PC-9 (cell line): Measurements from ENCODE around the gene PDE11A. TPM values are rescaled to one million over a fixed set of nuclear protein-coding genes. Genes with fewer than 3 reads are reported as not detected.

Experiments used
- BruUV-seq: library from RNA; stranded (reverse); fragments of 400-500 nt; replicated peaks from 2 replicates; lab custom pipeline; 2021; lab: Mats Ljungman, UMichigan
- CTCF ChIA-PET: fragments of 300-600 bp; sonication (Branson Sonifier 250); formaldehyde crosslinking; loops from one replicate; lab custom pipeline; 2022; ENCODE audit warnings: antibody characterized with exemption; lab: Charles Lee
- POLR2A ChIA-PET: fragments of 300-600 bp; sonication (Branson Sonifier 250); formaldehyde crosslinking; loops from one replicate; lab custom pipeline; 2022; ENCODE audit warnings: antibody characterized with exemption; ENCODE audit not compliant: unreplicated experiment; lab: Charles Lee
- DNase-seq, 2 experiments: peaks; one replicate each; pipeline versions ENCODE4 v3.0.0 to v3.0.0-alpha.2; 2015 to 2022; ENCODE audit warnings: mixed read lengths in 1 of 2
- H2AFZ ChIP-seq: fragments of 200-600 bp; sonication (generic); 2 replicates; pipeline ENCODE4 v1.8.1; 2017; ENCODE audit warnings: antibody characterized with exemption
- H3F3A ChIP-seq: fragments of 200-600 bp; sonication (generic); 2 replicates; pipeline ENCODE4 v1.8.1; 2017; ENCODE audit warnings: antibody characterized with exemption, mild to moderate bottlenecking, low read depth; ENCODE audit not compliant: insufficient read depth
- H3K27ac ChIP-seq: fragments of 200-600 bp; sonication (generic); 2 replicates; pipeline ENCODE4 v1.6.1; 2016; ENCODE audit warnings: mixed run types
- H3K27me3 ChIP-seq: fragments of 200-600 bp; sonication (generic); 2 replicates; pipeline ENCODE4 v1.6.1; 2016; ENCODE audit warnings: low read depth, mixed run types; ENCODE audit not compliant: insufficient read depth
- H3K36me3 ChIP-seq: fragments of 200-600 bp; sonication (generic); 2 replicates; pipeline ENCODE4 v1.6.1; 2016; ENCODE audit warnings: low read depth, mixed run types
- H3K4me1 ChIP-seq: fragments of 200-600 bp; sonication (generic); replicated peaks from 2 replicates; pipeline ENCODE4 v1.6.1; 2016; ENCODE audit warnings: mixed run types; ENCODE audit not compliant: insufficient read depth
- H3K4me2 ChIP-seq: fragments of 200-600 bp; sonication (generic); 2 replicates; pipeline ENCODE4 v1.6.1; 2017; ENCODE audit warnings: mixed run types
- H3K4me3 ChIP-seq: fragments of 200-600 bp; sonication (generic); 2 replicates; pipeline ENCODE4 v1.6.1; 2016; ENCODE audit warnings: mixed run types
- H3K79me2 ChIP-seq: fragments of 200-600 bp; sonication (generic); 2 replicates; pipeline ENCODE4 v1.6.1; 2017; ENCODE audit warnings: low read depth, mixed run types
- H3K9me2 ChIP-seq: fragments of 200-600 bp; sonication (generic); 2 replicates; pipeline ENCODE4 v1.8.1; 2017; ENCODE audit warnings: mild to moderate bottlenecking; ENCODE audit not compliant: insufficient read depth
- H3K9me3 ChIP-seq: fragments of 200-600 bp; sonication (generic); 2 replicates; pipeline ENCODE4 v1.8.1; 2016; ENCODE audit warnings: low read depth; ENCODE audit not compliant: insufficient read depth
- H4K20me1 ChIP-seq: fragments of 200-600 bp; sonication (generic); 2 replicates; pipeline ENCODE4 v1.8.1; 2017; ENCODE audit not compliant: insufficient read depth
- EZH2 ChIP-seq: fragments of 200-600 bp; sonication (generic); IDR thresholded peaks from 2 replicates; pipeline ENCODE4 v1.8.0; 2017; ENCODE audit warnings: antibody characterized with exemption, low read depth
- intact Hi-C: fragments of 100-400 bp; cut with micrococcal nuclease; formaldehyde crosslinking; loops from one replicate; pipeline ENCODE4 v1.10.0; 2022; ENCODE audit not compliant: unreplicated experiment
- total RNA-seq: library from RNA; stranded (reverse); gene quantifications from 2 replicates; pipeline ENCODE4 v1.2.3, GENCODE V29; 2021
- TF ChIP-seq, protein P1 (sequence below): fragments of 200-600 bp; sonication (generic); conservative IDR thresholded peaks from 2 replicates; pipeline ENCODE4 v1.6.1; 2017; ENCODE audit warnings: mixed run types, antibody characterized with exemption, mild to moderate bottlenecking, moderate library complexity

Gene PDE11A
- total RNA-seq, 1 experiment from 2014 or later = 1.4 TPM

DNA sequence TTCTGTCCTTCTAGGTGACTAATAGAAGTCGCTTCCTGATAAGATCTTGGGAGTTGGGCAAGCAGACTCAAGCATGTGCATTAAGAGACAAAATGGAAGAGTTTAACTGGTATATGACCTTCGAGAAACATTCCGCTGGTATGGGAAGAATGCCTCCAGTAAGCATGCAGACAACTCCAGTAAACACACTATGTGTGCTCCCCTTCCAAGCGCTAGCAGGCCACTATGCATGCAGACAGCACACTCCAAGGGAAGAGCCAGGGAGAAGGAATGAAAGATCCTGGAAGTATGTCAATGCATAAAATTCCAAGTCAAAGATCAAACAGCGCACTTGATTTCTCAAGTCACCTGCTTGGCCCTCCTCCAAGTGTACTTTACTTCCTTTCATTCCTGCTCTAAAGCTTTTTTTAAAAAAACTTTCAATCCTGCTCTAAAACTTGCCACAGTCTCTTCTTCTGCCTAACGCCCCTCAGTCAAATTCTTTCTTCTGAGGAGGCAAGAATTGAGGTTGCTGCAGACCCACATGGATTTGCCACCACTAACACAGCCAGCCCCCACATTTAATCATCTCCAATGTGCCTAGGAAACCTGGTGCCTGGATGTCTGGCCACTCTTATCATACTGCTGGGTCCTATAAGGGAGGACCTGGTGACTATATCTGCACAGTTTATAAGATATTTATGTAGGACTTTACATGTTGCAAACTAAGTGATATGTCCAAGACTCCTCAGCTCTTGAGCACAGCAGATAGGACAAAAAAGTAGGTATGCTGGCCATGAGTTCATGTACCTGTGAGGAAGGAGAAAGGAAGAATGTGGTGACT, 239.8 kb downstream of the PDE11A start:
- no peaks in the 10 kb centered on the region for H3K36me3 ChIP-seq
- TF ChIP-seq EZH2 = no peak
- TF ChIP-seq, protein P1, sequence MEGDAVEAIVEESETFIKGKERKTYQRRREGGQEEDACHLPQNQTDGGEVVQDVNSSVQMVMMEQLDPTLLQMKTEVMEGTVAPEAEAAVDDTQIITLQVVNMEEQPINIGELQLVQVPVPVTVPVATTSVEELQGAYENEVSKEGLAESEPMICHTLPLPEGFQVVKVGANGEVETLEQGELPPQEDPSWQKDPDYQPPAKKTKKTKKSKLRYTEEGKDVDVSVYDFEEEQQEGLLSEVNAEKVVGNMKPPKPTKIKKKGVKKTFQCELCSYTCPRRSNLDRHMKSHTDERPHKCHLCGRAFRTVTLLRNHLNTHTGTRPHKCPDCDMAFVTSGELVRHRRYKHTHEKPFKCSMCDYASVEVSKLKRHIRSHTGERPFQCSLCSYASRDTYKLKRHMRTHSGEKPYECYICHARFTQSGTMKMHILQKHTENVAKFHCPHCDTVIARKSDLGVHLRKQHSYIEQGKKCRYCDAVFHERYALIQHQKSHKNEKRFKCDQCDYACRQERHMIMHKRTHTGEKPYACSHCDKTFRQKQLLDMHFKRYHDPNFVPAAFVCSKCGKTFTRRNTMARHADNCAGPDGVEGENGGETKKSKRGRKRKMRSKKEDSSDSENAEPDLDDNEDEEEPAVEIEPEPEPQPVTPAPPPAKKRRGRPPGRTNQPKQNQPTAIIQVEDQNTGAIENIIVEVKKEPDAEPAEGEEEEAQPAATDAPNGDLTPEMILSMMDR = no peak
- no peak overlapping the region for H3K4me2 ChIP-seq
- H3K27me3 ChIP-seq = no peaks in the 10 kb centered on the region
- CTCF ChIA-PET = no interaction called here
- H3F3A ChIP-seq = no peaks in the 10 kb centered on the region
- no peak overlapping the region for H3K4me3 ChIP-seq
- H2AFZ ChIP-seq = no peak overlapping the region
- no peaks in the 10 kb centered on the region for H3K9me2 ChIP-seq
- no peak for DNase-seq
- no peaks in the 10 kb centered on the region for H3K79me2 ChIP-seq
- no peak overlapping the region for H3K27ac ChIP-seq
- POLR2A ChIA-PET = no interaction called here
- H4K20me1 ChIP-seq = no peaks in the 10 kb centered on the region
- no peaks in the 10 kb centered on the region for H3K4me1 ChIP-seq
- no peaks in the 10 kb centered on the region; the same call in 1 of the 2 replicates for H3K9me3 ChIP-seq
- intact Hi-C loops = no loop called here
- BruUV-seq = no TSS peak

DNA sequence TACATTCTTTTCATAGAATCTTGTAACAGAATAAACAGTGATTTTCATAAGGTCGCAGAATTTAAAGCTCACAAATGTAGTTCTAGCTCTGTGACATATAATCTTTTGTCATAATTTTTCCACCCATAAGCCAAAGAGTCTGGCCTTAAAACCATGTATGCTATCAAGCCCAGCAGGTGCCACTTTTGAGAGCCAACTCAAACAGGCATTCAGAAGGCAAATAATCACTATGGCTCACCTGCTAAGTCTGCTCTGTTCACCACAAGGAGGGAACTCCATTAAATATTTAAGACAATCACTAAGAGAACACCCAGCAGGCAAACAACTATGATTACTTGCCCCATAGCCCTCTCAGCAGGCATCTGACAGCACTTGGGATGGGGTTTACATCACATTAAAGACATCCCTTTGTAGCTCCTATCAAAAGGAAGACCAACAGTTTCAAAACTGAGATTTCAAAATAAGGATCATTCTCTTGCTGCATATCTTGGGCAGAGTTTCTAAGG, 241.6 kb downstream of the PDE11A start:
- Histone ChIP-seq H3K4me1 (no peaks in the 10 kb centered on the region), H3K4me3 (no peak overlapping the region), H3K27me3 (no peaks in the 10 kb centered on the region), H3K9me3 (no peaks in the 10 kb centered on the region), H3K4me2 (no peak overlapping the region), H3K9me2 (no peaks in the 10 kb centered on the region), H3K36me3 (no peaks in the 10 kb centered on the region), H3F3A (no peaks in the 10 kb centered on the region), H3K79me2 (no peaks in the 10 kb centered on the region), H4K20me1 (no peaks in the 10 kb centered on the region), H2AFZ (no peak overlapping the region), H3K27ac (no peak overlapping the region)
- TF ChIP-seq EZH2 = no peak
- intact Hi-C loops = no loop called here
- ChIA-PET CTCF (no interaction called here), POLR2A (interaction anchor here (0.6 kb wide), 1 partner anchor 285 kb away, joined by 3 read pairs; no protein-coding TSS in a partner anchor)
- BruUV-seq = no TSS peak
- DNase-seq = no peak

DNA sequence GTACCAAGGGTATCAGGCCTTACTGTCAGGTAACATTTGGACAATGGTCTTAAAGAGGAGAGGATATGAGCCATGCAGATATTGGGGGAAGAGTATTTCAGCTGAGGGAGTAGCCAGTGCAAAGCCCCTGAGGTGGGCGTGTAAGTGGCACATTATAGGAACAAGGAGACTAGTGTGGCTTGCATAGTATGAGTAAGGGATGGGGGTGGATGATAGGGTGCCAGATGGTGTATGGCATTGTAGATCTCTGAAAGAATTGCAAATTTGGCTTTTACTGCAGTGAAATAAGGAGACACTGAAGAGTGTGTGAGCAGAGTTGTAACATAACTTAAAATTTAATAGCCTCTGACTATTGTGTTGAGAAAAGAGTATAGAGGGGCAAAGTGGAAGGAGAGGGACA, 244.0 kb downstream of the PDE11A start:
- Histone ChIP-seq H3K36me3 (no peaks in the 10 kb centered on the region), H3F3A (no peaks in the 10 kb centered on the region), H3K79me2 (no peaks in the 10 kb centered on the region), H3K4me2 (no peak overlapping the region), H3K27ac (no peak overlapping the region), H3K9me2 (no peaks in the 10 kb centered on the region), H3K9me3 (no peaks in the 10 kb centered on the region), H2AFZ (no peak overlapping the region), H4K20me1 (no peaks in the 10 kb centered on the region), H3K27me3 (no peaks in the 10 kb centered on the region), H3K4me3 (no peak overlapping the region), H3K4me1 (no peaks in the 10 kb centered on the region)
- POLR2A ChIA-PET = interaction anchor here (0.6 kb wide), 1 partner anchor 17 kb away, joined by 3 read pairs; no protein-coding TSS in a partner anchor
- CTCF ChIA-PET = interaction anchor here (0.7 kb wide), 1 partner anchor 67 kb away, joined by 4 read pairs; no protein-coding TSS in a partner anchor
- BruUV-seq = no TSS peak
- TF ChIP-seq, protein P1 = no peak
- no peak for TF ChIP-seq EZH2
- intact Hi-C loops = no loop called here
- DNase-seq = no peak
